PC-3 (cell line): ENCODE data around the gene PF4V1. TPM values are rescaled to one million over a fixed set of nuclear protein-coding genes. Genes with fewer than 3 reads are reported as not detected.

ENCODE experiments used
- ATAC-seq: fragments of 200-7000 bp; cut with Tn5 transposase; 2 replicates; pipeline ENCODE4 v1.9.1; 2020; ENCODE audit warnings: mild to moderate bottlenecking, moderate library complexity
- BruUV-seq: library from RNA; stranded (reverse); fragments of 400-500 nt; replicated peaks from 2 replicates; lab custom pipeline; 2021; lab: Mats Ljungman, UMichigan
- CTCF ChIA-PET: fragments of 300-600 bp; sonication (Branson Sonifier 250); formaldehyde crosslinking; loops from one replicate; lab custom pipeline; 2022; ENCODE audit warnings: antibody characterized with exemption; lab: Charles Lee
- POLR2A ChIA-PET: fragments of 300-600 bp; sonication (Branson Sonifier 250); formaldehyde crosslinking; loops from one replicate; lab custom pipeline; 2022; ENCODE audit warnings: antibody characterized with exemption; ENCODE audit not compliant: unreplicated experiment; lab: Charles Lee
- DNase-seq: peaks from one replicate; pipeline ENCODE4 v3.0.0-alpha.2; 2015
- H2AFZ ChIP-seq: fragments of 300-600 bp; sonication (generic); 2 replicates; pipeline ENCODE4 v1.6.0; 2016; ENCODE audit warnings: antibody characterized with exemption, low read length
- H3F3A ChIP-seq: fragments of 300-600 bp; sonication (generic); one replicate; pipeline ENCODE4 v1.6.0; 2017; ENCODE audit warnings: antibody characterized with exemption, low read length, control low read depth, mild to moderate bottlenecking; ENCODE audit not compliant: unreplicated experiment
- H3K27ac ChIP-seq: fragments of 300-600 bp; sonication (generic); 2 replicates; pipeline ENCODE4 v1.5.1; 2016; ENCODE audit warnings: mild to moderate bottlenecking, low read length
- H3K27me3 ChIP-seq: fragments of 300-600 bp; sonication (generic); 2 replicates; pipeline ENCODE4 v1.6.1; 2016; ENCODE audit warnings: low read length, mixed read lengths
- H3K36me3 ChIP-seq: fragments of 300-600 bp; sonication (generic); 2 replicates; pipeline ENCODE4 v1.6.1; 2016; ENCODE audit warnings: low read depth, mixed run types, low read length, mixed read lengths
- H3K4me1 ChIP-seq: fragments of 300-600 bp; sonication (generic); 2 replicates; pipeline ENCODE4 v1.5.1; 2016; ENCODE audit warnings: low read length; ENCODE audit not compliant: insufficient read depth
- H3K4me2 ChIP-seq: fragments of 300-600 bp; sonication (generic); 2 replicates; pipeline ENCODE4 v1.6.0; 2016; ENCODE audit warnings: low read length
- H3K4me3 ChIP-seq: fragments of 300-600 bp; sonication (generic); 2 replicates; pipeline ENCODE4 v1.5.1; 2016; ENCODE audit warnings: mild to moderate bottlenecking, low read length, mixed read lengths
- H3K79me2 ChIP-seq: fragments of 300-600 bp; sonication (generic); 2 replicates; pipeline ENCODE4 v1.6.1; 2017; ENCODE audit warnings: low read length, mixed read lengths
- H3K9ac ChIP-seq: fragments of 300-600 bp; sonication (generic); 2 replicates; pipeline ENCODE4 v1.6.0; 2016; ENCODE audit warnings: mild to moderate bottlenecking, low read length
- H3K9me2 ChIP-seq: fragments of 300-600 bp; sonication (generic); replicated peaks from 2 replicates; pipeline ENCODE4 v1.6.1; 2016; ENCODE audit warnings: mixed run types, low read length, mixed read lengths
- H3K9me3 ChIP-seq: fragments of 300-600 bp; sonication (generic); 2 replicates; pipeline ENCODE4 v1.6.1; 2016; ENCODE audit warnings: low read length, mixed read lengths
- H4K20me1 ChIP-seq: fragments of 300-600 bp; sonication (generic); 2 replicates; pipeline ENCODE4 v1.6.1; 2016; ENCODE audit warnings: low read length, mixed read lengths
- CTCF ChIP-seq: fragments of 300-600 bp; sonication (generic); conservative IDR thresholded peaks from 2 replicates; pipeline ENCODE4 v1.5.1; 2017; ENCODE audit warnings: antibody characterized with exemption, low read depth, mild to moderate bottlenecking, low read length
- EZH2 ChIP-seq: fragments of 300-600 bp; sonication (generic); IDR thresholded peaks from one replicate; pipeline ENCODE4 v1.6.1; 2017; ENCODE audit warnings: antibody characterized with exemption, mild to moderate bottlenecking, low read length; ENCODE audit not compliant: unreplicated experiment
- EZH2phosphoT487 ChIP-seq: fragments of 300-600 bp; sonication (generic); IDR thresholded peaks from 2 replicates; pipeline ENCODE4 v1.6.1; 2018; ENCODE audit warnings: mild to moderate bottlenecking, antibody characterized with exemption, low read length, borderline replicate concordance
- intact Hi-C: fragments of 100-400 bp; cut with micrococcal nuclease; formaldehyde crosslinking; loops from 2 replicates; pipeline ENCODE4 v1.9.0; 2023
- total RNA-seq: library from RNA; depleted of rRNA; stranded (reverse); fragments of >200 nt; gene quantifications from 2 replicates; pipeline ENCODE4 v1.2.3, GENCODE V29; 2014

The PF4V1 gene
- total RNA-seq, 1 experiment from 2014 or later: not detected

- intact Hi-C loops: loop anchor here (1.0 to 10.0 kb wide), 7 partner anchors 51 to 273 kb away; partner anchors contain the start of genes CXCL2 and CXCL3
- Histone ChIP-seq H2AFZ (no peak overlapping the region), H3K36me3 (no peaks in the 10 kb centered on the region), H3F3A (no peaks in the 10 kb centered on the region), H3K4me3 (no peak overlapping the region), H3K4me2 (peak overlapping the region; percentile 81), H3K79me2 (no peaks in the 10 kb centered on the region), H3K9ac (peak overlapping the region; percentile 82), H4K20me1 (no peaks in the 10 kb centered on the region), H3K9me3 (no peaks in the 10 kb centered on the region), H3K9me2 (no peaks in the 10 kb centered on the region), H3K27me3 (no peaks in the 10 kb centered on the region), H3K27ac (peak overlapping the region; percentile 80), H3K4me1 (peaks cover 79% of the 10 kb centered on the region)
- peak; percentile 66 for ATAC-seq
- no peak for TF ChIP-seq EZH2
- TF ChIP-seq CTCF: peak; percentile 65
- peak; percentile 97 for DNase-seq
- BruUV-seq: no TSS peak
- ChIA-PET CTCF (interaction anchor here (0.5 to 1.6 kb wide), 10 partner anchors 15 to 267 kb away, joined by 3 to 9 read pairs (median 5); partner anchors contain the start of genes CXCL2, CXCL3 and PF4V1), POLR2A (interaction anchor here (0.6 to 1.8 kb wide), 7 partner anchors 28 to 270 kb away, joined by 3 to 6 read pairs (median 4); partner anchors contain the start of gene CXCL6)
Measured at GRCh38 chr4:73867783-73868182, 14.7 kb downstream of the PF4V1 start.

GRCh38 chr4:73868206-73869129 is 15.4 kb downstream of the PF4V1 start:
- no peaks in the 10 kb centered on the region for H3K9me3 ChIP-seq
- H3F3A ChIP-seq: no peaks in the 10 kb centered on the region
- intact Hi-C loops: loop anchor here (1.0 to 10.0 kb wide), 6 partner anchors 50 to 274 kb away; partner anchors contain the start of gene CXCL3
- ATAC-seq (peak; percentile 4), DNase-seq (peak; percentile 24)
- H2AFZ ChIP-seq: peak overlapping the region; percentile 70
- no peaks in the 10 kb centered on the region for H4K20me1 ChIP-seq
- no peaks in the 10 kb centered on the region for H3K36me3 ChIP-seq
- peak overlapping the region; percentile 81 for H3K4me2 ChIP-seq
- no peaks in the 10 kb centered on the region for H3K27me3 ChIP-seq
- H3K4me3 ChIP-seq: peak overlapping the region; percentile 65
- peak overlapping the region; percentile 80 for H3K27ac ChIP-seq
- H3K9me2 ChIP-seq: no peaks in the 10 kb centered on the region
- peaks cover 77% of the 10 kb centered on the region for H3K4me1 ChIP-seq
- CTCF ChIA-PET: interaction anchor here (0.5 to 1.6 kb wide), 10 partner anchors 15 to 266 kb away, joined by 3 to 9 read pairs (median 5); partner anchors contain the start of genes CXCL2, CXCL3 and PF4V1
- BruUV-seq: TSS peak; percentile 59
- POLR2A ChIA-PET: interaction anchor here (0.6 to 1.8 kb wide), 10 partner anchors 29 to 789 kb away, joined by 3 to 6 read pairs (median 3); partner anchors contain the start of gene CXCL6
- TF ChIP-seq CTCF (no peak), EZH2phosphoT487 (no peak), EZH2 (no peak)
- no peaks in the 10 kb centered on the region for H3K79me2 ChIP-seq
- peak overlapping the region; percentile 82 for H3K9ac ChIP-seq
